Choroid plexus epithelial cell (primary cell): ENCODE measurements around the gene VPS41.

Source experiments
- DNase-seq: peaks from one replicate; pipeline ENCODE4 v3.0.0-alpha.2; 2010; ENCODE audit warnings: low read depth
- H3K4me3 ChIP-seq: 2 replicates; pipeline ENCODE4 v1.5.1; 2011; ENCODE audit warnings: low read depth, mild to moderate bottlenecking, control low read depth, low read length, moderate library complexity
- TF ChIP-seq, protein P1 (sequence below): conservative IDR thresholded peaks from 2 replicates; pipeline ENCODE4 v1.5.1; 2011; ENCODE audit warnings: low read depth, mild to moderate bottlenecking, control low read depth, inconsistent platforms, low read length, moderate library complexity

VPS41 gene

DNA sequence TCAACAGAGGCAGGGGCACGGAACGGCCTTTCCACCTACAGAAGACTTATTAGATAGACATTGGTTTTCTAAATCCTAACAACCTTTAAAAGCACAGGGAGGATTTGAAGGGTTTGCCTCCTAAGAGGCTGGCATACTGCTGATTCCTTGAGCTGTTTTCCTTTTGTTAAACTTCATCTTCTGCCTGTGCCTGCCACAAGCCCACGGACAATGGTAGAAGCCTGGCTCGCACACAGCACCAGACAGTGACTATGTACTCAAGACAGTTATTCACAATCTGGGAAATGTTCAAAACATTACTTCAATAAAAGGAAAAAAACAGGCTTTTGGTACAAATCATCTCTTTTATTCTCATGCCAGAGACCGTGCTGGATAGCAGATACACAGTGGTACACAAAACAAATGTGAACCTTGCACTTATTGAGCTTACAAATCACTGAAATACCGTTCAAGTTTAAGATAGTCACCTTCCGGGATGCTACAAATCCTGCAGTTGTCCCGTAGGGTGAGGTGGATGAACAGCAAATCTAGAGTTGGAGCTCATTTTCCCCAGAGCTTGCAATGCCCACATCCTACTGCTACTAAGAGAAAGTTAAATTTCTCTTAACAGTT lies 63.9 kb downstream of the VPS41 start:
- TF ChIP-seq, protein P1, sequence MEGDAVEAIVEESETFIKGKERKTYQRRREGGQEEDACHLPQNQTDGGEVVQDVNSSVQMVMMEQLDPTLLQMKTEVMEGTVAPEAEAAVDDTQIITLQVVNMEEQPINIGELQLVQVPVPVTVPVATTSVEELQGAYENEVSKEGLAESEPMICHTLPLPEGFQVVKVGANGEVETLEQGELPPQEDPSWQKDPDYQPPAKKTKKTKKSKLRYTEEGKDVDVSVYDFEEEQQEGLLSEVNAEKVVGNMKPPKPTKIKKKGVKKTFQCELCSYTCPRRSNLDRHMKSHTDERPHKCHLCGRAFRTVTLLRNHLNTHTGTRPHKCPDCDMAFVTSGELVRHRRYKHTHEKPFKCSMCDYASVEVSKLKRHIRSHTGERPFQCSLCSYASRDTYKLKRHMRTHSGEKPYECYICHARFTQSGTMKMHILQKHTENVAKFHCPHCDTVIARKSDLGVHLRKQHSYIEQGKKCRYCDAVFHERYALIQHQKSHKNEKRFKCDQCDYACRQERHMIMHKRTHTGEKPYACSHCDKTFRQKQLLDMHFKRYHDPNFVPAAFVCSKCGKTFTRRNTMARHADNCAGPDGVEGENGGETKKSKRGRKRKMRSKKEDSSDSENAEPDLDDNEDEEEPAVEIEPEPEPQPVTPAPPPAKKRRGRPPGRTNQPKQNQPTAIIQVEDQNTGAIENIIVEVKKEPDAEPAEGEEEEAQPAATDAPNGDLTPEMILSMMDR = no peak
- no peak for DNase-seq
- no peak overlapping the region for H3K4me3 ChIP-seq

GRCh38 chr7:38842746-38843145 lies 66.2 kb downstream of the VPS41 start:
- DNase-seq = no peak
- H3K4me3 ChIP-seq = no peak overlapping the region
- TF ChIP-seq, protein P1 = no peak

DNA sequence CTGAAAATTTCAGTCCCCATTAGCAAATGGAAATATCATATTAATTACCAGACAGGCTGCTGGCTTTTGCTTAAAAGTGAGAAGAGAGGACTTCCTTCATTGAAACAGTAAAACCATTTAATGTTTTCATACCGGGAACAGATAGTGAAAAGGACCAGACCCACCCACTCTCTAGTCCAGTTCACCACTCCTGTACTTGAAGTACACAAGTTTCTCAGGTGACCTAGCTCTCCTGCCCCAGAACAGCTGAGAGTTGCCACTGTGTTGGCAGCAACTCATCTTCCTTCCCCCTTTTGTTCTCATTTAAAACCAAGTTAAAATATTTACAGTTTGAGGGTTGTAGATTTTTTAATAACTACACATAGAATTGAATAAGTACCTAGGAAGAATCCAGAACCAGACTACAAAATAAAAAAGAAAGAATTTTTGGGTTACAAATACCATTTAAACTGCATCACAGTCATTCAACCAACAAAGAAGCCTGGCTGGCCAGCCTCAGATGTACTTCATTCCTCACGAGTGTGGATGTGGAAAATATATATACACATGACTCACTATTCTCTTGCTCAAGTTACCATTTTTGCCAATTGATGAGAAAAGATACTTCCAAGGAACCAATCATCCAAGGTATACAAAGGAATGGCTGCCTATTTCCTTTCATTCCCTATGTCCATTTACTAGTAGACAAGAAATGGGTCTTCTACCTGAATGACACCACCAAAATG lies 68.1 kb downstream of the VPS41 start:
- TF ChIP-seq, protein P1 = no peak
- DNase-seq = peak; percentile 89
- H3K4me3 ChIP-seq = no peak overlapping the region

DNA sequence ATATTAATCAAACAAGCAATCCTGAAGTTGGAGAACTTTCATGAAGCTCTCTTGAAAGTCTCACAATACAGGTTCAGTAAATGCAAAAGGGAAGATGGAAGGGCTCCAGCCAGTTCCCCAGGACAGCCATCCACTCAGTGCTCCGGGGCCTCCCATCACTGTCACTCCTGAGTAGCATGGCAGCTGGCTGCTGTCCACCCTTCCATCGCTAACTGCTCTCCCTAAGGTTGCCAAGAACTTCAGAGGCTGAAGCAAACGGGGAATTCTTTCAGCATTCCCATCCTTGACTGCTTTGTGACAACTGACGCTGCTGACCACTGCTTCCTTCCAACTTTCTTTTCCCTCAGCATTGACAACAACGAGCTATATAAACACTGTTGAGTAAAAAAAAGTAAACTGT lies 69.1 kb downstream of the VPS41 start:
- TF ChIP-seq, protein P1 = no peak
- no peak overlapping the region for H3K4me3 ChIP-seq
- DNase-seq = no peak

GRCh38 chr7:38838725-38839385 lies 70.1 kb downstream of the VPS41 start:
- H3K4me3 ChIP-seq = no peak overlapping the region
- TF ChIP-seq, protein P1 = no peak
- no peak for DNase-seq

- H3K4me3 ChIP-seq = no peak overlapping the region
- DNase-seq = no peak
- TF ChIP-seq, protein P1 = no peak
Observed at GRCh38 chr7:38834357-38834756, 74.6 kb downstream of the VPS41 start.
